Body of pancreas (tissue), 4 donors: ENCODE measurements around the gene ITPR2.

Experiments
- CTCF ChIP-seq, 7 experiments: fragments of 450-650 bp in 4 of 7; fragments of 200-600 bp in 3 of 7; sonication (generic) in 3 of 7; IDR thresholded peaks; one replicate each; pipeline ENCODE4 v1.5.1; 2016 to 2019; ENCODE audit warnings: antibody characterized with exemption in 7 of 7
- POLR2A ChIP-seq, 3 donors: fragments of 450-650 bp; IDR thresholded peaks; one replicate each; pipeline ENCODE4 v1.6.1; 2016; ENCODE audit warnings: antibody characterized with exemption in 3 of 3, mild to moderate bottlenecking in 2 of 3

- no peak for TF ChIP-seq CTCF (IDR thresholded peaks at IDR 0.05)
- no peak for TF ChIP-seq POLR2A (IDR thresholded peaks at IDR 0.05)
Measured at GRCh38 chr12:26768611-26769603, 64.1 kb downstream of the ITPR2 start.
